Measurements from ENCODE around the gene GOSR1. TPM values are rescaled to one million over a fixed set of nuclear protein-coding genes. Genes with fewer than 3 reads are reported as not detected.
"Not testable (repeated sequence)": the region's sequence is repeated elsewhere in the genome, so short reads cannot be mapped to it uniquely, and the experiment has no call there.

Gene GOSR1
- total RNA-seq, 1 donor from 2014 or later = 17.1 TPM

DNA sequence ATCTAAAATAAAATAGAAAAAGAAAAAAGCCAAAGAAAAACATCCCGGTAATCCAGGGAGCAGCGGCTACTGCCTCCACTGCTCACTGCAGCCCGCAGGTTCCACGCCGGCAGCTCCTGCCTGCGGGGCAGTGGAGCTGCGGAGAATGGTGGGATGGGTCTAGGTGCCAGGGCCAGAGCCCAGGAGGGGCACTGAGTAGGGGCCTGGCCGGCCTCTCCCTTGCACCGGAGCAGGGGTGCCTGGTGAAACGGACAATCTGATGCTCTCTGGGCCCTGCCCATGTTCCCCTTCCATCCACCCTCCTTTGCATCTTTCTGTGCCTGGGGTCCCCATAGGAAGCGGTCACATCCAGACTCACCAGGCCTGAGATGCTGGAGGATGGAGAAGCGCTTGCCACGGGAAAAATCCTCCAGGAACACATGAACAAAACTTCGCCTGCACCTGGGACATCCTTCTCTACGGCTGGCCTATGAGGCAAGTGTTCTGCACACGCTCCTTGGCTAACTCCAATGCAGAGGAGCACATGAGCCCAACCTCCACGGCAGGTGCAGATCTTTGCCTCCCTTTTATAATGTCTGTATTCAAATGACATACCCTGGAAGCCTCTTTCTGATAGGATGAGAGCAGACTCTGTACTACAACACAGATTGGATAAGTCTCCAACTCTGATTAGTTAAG is 98.6 kb downstream of the GOSR1 start:
- DNase-seq (ENCODE audit: low read depth in 2 of 2) = not testable (repeated sequence)

DNA sequence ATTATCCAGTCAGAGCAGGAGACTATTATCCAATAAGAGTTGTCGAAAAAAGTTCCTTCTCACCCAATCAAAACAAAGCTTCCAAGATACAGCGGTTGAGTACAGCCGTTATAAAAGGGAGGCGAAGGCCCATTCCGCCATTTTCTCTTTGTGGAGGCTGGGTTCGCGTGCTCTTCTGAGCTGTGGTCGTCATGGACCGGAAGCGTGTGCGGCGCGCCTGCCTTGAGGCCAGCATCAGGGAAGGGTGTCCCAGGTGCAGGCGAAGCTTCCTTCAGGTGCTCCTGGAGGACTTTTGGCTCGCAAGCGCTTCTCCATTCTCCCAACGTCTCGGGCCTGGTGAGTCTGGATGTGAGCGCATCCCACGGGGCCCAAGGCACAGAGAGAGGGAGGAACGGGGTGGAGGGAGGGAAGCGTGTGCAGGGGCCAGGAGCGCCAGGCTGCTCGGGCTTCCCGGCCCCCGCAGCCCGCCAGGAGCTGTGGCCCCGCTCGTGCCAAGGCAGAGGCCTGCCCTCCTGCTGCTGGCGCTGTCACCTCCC is 99.2 kb downstream of the GOSR1 start:
- DNase-seq (ENCODE audit: low read depth in 2 of 2) = no peak

Other genes starting within 250 kb of the GOSR1 start
- gene SLC6A4, start 241.7 kb upstream of the GOSR1 start, total RNA-seq = 3.7 and 5.8 TPM in 2 replicates
- 43.6 and 46.3 TPM in 2 replicates for gene BLMH, start 185.5 kb upstream of the GOSR1 start, total RNA-seq
- not detected in 2 replicates for gene TMIGD1, start 143.4 kb upstream of the GOSR1 start, total RNA-seq
- gene CPD, start 98.5 kb upstream of the GOSR1 start, total RNA-seq = 160 and 164 TPM in 2 replicates